GM10266 (cell line): ENCODE measurements around the gene SOD1.

Experiments
- DNase-seq: peaks from one replicate; pipeline ENCODE4 v3.0.0; 2012; ENCODE audit errors: extremely low spot score
- TF ChIP-seq, protein P1 (sequence below): IDR thresholded peaks from 2 replicates; pipeline ENCODE4 v1.5.1; 2012; ENCODE audit warnings: mild to moderate bottlenecking, low read depth; ENCODE audit not compliant: control insufficient read depth, insufficient read depth; ENCODE audit errors: missing control alignments

SOD1 gene

DNA sequence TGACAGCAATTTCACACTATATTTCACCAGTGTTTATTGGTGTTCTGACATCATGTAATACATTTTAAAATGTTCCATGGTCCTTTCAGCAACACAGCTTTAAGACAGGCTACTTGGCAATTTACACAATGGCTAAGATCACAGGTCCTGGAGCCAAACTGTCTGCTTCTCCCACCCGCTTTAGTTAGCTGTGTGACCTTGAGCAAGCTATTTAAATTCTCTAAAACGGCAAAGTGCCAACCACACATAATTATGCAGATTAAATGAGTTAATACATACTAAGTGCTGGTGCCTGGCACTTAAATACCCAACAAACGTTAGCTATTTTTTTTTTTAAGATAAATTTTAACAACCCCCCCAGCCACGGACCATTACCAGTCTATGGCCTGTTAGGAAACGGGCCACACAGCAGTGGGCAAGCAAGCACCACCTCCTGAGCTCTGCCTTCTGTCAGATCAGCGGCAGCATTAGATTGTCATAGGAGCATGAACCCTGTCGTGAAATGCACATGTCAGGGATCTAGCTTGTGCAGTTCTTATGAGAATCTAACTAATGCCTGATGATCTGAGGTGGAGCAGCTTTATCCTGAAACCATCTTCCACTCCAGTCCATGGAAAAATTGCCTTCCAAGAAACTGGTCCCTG is 26.9 kb downstream of the SOD1 start:
- TF ChIP-seq, protein P1, sequence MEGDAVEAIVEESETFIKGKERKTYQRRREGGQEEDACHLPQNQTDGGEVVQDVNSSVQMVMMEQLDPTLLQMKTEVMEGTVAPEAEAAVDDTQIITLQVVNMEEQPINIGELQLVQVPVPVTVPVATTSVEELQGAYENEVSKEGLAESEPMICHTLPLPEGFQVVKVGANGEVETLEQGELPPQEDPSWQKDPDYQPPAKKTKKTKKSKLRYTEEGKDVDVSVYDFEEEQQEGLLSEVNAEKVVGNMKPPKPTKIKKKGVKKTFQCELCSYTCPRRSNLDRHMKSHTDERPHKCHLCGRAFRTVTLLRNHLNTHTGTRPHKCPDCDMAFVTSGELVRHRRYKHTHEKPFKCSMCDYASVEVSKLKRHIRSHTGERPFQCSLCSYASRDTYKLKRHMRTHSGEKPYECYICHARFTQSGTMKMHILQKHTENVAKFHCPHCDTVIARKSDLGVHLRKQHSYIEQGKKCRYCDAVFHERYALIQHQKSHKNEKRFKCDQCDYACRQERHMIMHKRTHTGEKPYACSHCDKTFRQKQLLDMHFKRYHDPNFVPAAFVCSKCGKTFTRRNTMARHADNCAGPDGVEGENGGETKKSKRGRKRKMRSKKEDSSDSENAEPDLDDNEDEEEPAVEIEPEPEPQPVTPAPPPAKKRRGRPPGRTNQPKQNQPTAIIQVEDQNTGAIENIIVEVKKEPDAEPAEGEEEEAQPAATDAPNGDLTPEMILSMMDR: no peak
- no peak for DNase-seq

DNA sequence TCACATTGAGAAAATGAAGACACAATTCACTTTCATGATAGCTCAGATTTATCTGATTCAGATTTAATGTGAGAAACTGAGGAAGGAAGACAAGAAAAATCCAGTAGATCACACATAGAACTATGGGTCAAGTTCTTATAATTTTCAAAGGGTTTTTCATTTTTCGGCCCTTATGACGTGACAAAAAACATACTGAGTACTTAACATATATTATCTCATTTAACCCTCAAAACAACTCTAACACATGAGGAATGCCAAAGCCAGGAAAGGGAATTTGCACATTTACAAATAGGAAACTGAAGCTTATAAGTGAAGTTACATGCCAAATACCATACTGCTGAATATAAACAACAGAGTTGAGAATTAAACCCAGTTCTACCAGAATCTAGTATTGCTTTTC is 27.6 kb downstream of the SOD1 start:
- TF ChIP-seq, protein P1: no peak
- DNase-seq: no peak

DNA sequence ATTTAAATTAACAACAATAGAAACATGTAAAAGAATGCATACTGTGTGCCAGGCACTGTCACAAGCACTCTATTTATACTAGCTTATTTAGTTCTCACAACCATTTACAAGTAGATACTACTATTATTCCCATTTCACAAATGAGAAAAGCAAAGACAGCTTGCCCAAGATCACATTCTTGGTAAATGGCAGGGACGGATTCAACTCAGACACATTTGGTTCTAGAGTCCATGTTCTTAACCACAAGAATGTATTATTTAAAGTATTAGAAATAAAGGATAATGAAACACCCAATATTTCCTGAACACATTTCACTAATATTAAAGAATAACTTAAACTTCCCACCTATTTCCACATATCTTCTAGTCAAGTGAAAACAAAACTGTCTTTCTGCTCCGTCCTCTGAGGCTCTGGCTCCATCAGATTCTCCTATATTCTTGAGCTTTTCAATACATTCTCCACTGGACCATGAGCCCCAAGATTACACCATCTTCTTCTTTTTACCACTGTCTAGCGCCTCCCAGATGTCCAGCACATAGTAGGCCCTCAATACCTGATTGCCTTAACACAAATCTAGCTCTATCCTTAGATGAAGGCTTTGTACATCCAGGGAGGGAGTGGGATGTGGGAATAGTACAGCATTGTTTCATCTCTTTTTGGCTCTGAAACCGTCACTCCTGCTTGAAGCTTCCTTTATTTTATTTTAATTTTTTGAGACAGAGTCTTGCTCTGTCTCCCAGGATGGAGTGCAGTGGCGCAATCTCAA is 29.3 kb downstream of the SOD1 start:
- no peak for DNase-seq
- TF ChIP-seq, protein P1: no peak

DNA sequence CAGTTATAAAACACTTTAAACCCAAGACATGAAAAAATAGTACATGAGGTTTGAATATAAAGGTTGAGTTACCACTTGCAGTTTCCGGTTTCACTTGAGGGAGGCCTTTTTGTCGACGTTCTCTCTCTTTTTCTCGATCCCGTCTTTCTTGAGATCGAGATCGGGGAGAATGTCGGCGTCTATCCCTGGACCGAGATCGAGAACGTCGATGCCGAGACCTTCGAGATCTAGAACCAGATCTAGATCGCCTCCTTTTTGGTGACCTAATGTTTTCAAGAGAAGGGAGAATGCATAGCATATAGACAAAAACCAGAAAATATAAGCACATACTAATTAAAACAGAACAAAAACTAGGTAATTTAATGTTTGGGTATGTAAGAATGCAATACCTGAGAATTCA is 33.7 kb downstream of the SOD1 start:
- no peak for DNase-seq

DNA sequence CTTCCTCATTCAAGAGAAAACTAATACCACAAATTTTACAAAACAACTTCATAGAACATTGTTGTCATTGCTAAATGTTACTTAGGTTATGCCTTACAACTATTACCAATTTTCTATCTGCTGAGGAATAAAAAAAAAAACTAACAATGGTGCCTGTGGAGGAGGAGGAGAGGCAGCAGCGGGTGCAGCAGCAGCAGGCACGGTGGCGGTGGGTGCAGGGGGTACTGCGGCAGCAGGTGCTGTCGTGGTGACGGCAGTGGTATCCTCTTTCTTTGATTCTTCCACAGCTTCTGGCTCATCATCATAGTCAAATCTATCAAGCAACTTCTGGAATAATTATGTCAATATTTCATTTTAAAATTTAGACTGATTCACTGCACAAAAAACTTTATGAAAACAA is 36.9 kb downstream of the SOD1 start:
- no peak for DNase-seq
- TF ChIP-seq, protein P1: no peak

More for the DNA sequence above, 33.7 kb downstream of the SOD1 start:
- TF ChIP-seq, protein P1: no peak

DNA sequence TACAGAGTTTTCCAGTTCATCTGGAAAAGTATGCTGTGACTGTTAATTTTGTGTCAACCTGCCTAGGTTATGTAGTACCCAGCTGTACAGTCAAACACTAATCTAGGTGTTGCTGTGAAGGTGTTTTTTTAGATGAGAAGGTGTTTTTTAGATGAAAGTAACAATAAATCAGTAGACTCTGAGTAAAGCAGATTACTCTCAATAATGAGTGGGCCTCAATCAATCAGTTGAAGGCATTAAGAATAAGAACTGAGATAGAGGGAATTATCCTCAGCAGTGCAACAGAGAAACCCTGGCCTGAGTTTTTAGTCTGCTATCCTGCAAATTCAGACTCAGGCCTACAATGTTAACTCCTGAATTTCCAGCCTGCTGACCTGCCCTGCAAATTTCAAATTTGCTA is 39.0 kb downstream of the SOD1 start:
- TF ChIP-seq, protein P1: no peak
- no peak for DNase-seq

DNA sequence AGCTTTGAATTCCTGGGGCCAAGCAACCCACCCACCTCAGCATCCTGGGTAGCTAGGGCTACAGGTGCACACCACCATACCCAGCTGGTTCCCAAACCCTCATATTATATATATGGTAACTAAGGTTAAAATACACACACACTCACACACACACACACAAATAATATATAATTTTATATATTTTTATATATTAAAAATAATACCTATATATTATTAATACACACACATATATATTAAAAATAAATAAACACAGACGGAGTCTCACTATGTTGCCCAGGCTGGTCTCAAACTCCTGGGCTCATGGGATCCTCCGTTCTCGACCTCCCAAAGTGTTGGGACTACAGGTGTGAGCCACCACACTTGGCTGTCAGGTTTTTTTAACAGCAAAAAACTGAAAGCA is 40.5 kb downstream of the SOD1 start:
- DNase-seq: no peak
- TF ChIP-seq, protein P1: no peak
